NCI-H748 treated with DMSO at 0.1 percent for 48 hours (cell line): Measurements from ENCODE around the gene SEMA4C.

Experiments
- DNase-seq: peaks from one replicate; lab custom pipeline; 2025; lab: John Stamatoyannopoulos, UW

Gene SEMA4C

GRCh38 chr2:96869822-96870625 lies at the start of gene SEMA4C:
Gene SEMA4C (minus strand): TSS chr2:96870080. CDS start chr2:96867886, 2,194 bp downstream.
- no peak for DNase-seq

GRCh38 chr2:96918754-96919550 lies 49.1 kb upstream of the SEMA4C start:
- DNase-seq, result no peak

- no peak for DNase-seq
Observed at GRCh38 chr2:96918092-96918753, 48.3 kb upstream of the SEMA4C start.

GRCh38 chr2:96916646-96917543 lies 47.0 kb upstream of the SEMA4C start:
- peak; percentile 38 for DNase-seq

GRCh38 chr2:96916156-96916630 lies 46.3 kb upstream of the SEMA4C start:
- no peak for DNase-seq

- DNase-seq, result no peak
Observed at GRCh38 chr2:96914332-96914731, 44.5 kb upstream of the SEMA4C start.

GRCh38 chr2:96913398-96914202 lies 43.7 kb upstream of the SEMA4C start:
- DNase-seq, result no peak

GRCh38 chr2:96913117-96913397 lies 43.2 kb upstream of the SEMA4C start:
- DNase-seq, result no peak

- DNase-seq, result no peak
Observed at GRCh38 chr2:96912346-96913116, 42.7 kb upstream of the SEMA4C start.

GRCh38 chr2:96909611-96910021 lies 39.7 kb upstream of the SEMA4C start:
- DNase-seq, result no peak

- DNase-seq, result no peak
Observed at GRCh38 chr2:96907115-96908041, 37.5 kb upstream of the SEMA4C start.

GRCh38 chr2:96906729-96907114 lies 36.8 kb upstream of the SEMA4C start:
- no peak for DNase-seq

- DNase-seq, result no peak
Observed at GRCh38 chr2:96903815-96904214, 33.9 kb upstream of the SEMA4C start.

- no peak for DNase-seq
Observed at GRCh38 chr2:96903318-96903717, 33.4 kb upstream of the SEMA4C start.

- DNase-seq, result no peak
Observed at GRCh38 chr2:96900237-96900636, 30.4 kb upstream of the SEMA4C start.

GRCh38 chr2:96899413-96899741 lies 29.5 kb upstream of the SEMA4C start:
- DNase-seq, result no peak

GRCh38 chr2:96898641-96899412 lies 28.9 kb upstream of the SEMA4C start:
- no peak for DNase-seq

GRCh38 chr2:96898135-96898505 lies 28.2 kb upstream of the SEMA4C start:
- no peak for DNase-seq
